Measurements from ENCODE around the gene CBLB. TPM values are rescaled to one million over a fixed set of nuclear protein-coding genes. Genes with fewer than 3 reads are reported as not detected.

Gene CBLB
- total RNA-seq, 1 experiment from 2014 or later: 26.2 TPM

DNA sequence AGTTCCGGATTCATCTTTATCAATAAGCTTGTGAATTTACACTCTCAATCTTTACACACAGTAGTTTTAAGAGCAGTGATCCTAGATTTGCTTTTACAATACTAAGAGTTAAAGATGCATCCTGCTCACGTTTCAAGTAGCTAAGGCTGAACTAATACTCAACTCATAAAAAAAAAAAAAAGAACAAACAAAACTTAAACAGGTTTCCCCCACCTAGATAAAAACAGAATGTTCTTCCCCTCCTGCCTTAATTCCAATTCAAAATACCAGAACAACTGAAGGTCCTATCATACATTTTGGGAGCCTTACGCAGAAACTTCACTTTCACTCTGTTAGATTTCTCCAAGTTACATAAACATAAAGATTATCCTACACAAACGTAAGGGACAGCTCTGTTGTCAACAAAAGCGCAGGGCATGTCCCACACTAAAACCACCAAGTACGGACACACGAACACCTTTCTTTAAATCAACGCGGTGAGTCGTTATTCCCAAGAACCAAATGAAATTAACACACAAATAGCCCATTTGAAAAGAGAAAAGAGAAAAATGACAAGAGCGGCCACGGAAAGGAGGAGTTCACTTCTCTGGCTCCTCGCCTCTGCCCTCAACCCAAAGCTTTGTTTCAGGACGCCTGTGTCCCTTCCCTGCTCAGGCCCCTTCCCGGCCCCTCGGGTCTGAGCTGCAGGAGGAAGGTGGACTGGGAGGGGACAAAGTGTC lies 941 bp downstream of the CBLB start:
- TF ChIP-seq, protein P1, sequence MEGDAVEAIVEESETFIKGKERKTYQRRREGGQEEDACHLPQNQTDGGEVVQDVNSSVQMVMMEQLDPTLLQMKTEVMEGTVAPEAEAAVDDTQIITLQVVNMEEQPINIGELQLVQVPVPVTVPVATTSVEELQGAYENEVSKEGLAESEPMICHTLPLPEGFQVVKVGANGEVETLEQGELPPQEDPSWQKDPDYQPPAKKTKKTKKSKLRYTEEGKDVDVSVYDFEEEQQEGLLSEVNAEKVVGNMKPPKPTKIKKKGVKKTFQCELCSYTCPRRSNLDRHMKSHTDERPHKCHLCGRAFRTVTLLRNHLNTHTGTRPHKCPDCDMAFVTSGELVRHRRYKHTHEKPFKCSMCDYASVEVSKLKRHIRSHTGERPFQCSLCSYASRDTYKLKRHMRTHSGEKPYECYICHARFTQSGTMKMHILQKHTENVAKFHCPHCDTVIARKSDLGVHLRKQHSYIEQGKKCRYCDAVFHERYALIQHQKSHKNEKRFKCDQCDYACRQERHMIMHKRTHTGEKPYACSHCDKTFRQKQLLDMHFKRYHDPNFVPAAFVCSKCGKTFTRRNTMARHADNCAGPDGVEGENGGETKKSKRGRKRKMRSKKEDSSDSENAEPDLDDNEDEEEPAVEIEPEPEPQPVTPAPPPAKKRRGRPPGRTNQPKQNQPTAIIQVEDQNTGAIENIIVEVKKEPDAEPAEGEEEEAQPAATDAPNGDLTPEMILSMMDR (IDR thresholded peaks at IDR 0.05; ENCODE audit: unreplicated experiment): no peak
- peak overlapping the region; percentile 86 for H3K27ac Mint-ChIP-seq (ENCODE audit: unreplicated experiment)
- H3K4me3 Mint-ChIP-seq (ENCODE audit: low read depth, unreplicated experiment): peak overlapping the region; percentile 92
- H3K9me3 Mint-ChIP-seq (ENCODE audit: low read depth, unreplicated experiment): no peaks in the 10 kb centered on the region
- intact Hi-C loops (cut with micrococcal nuclease; ENCODE audit: unreplicated experiment): loop anchor here (5.0 to 10.0 kb wide), 3 partner anchors 183 to 1194 kb away; no protein-coding TSS in a partner anchor
- no peak for DNase-seq
- no TSS peak for BruUV-seq (replicated peaks)
- peaks cover 29% of the 10 kb centered on the region for H3K36me3 Mint-ChIP-seq (ENCODE audit: insufficient read depth, unreplicated experiment)
- no peaks in the 10 kb centered on the region for H3K27me3 Mint-ChIP-seq (ENCODE audit: unreplicated experiment)
- CTCF ChIA-PET: no interaction called here
- peaks cover 19% of the 10 kb centered on the region for H3K4me1 Mint-ChIP-seq (ENCODE audit: low read depth, unreplicated experiment)

DNA sequence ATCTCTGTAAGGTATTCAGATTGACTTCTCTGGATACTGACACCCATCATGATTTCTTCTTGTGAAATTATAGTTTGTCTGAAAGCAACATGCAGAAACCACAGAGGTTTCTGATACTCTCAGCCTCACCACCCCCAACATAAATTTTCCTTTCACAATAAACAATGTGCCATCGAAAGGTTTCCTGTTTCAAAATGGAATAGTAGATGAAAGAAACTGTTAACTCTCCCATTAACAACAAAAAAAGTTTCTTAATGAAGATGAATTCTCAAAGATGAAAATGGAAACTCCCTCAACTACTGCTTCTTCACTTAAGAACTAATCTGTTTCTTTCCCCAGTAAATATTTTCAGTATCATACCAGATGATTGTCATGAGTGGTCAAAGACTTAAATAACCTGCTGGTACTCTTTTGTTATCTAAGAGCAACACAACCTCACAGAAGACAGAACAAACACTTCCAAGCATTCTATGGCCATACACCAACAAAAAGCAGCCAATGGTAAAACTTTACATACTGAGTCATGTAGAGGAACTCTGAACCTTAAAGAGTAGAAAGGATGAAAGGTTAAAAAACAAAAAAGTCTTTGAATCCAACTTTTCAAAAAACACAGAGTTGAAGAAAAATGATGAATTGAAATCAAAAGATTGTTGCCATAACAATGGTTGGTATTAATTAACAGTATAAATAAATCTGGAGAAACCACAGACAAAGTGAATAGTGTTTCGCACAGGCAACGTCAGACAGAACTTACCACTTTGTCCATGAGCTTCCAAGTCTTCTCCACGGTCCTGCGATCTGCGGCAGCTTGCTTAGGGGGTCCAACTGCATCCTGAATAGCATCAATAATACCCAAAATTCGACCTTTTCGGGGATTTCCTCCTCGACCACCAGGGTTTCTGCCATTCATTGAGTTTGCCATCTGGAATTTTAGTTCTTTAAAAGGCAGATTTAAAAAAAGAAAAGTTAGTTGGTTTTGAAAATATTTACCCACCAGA lies 1.9 kb downstream of the CBLB start:
- peaks cover 29% of the 10 kb centered on the region for H3K36me3 Mint-ChIP-seq (ENCODE audit: insufficient read depth, unreplicated experiment)
- TF ChIP-seq, protein P1 (IDR thresholded peaks at IDR 0.05; ENCODE audit: unreplicated experiment): no peak
- peak overlapping the region; percentile 92 for H3K4me3 Mint-ChIP-seq (ENCODE audit: low read depth, unreplicated experiment)
- BruUV-seq (replicated peaks): TSS peak; percentile 16
- intact Hi-C loops (cut with micrococcal nuclease; ENCODE audit: unreplicated experiment): loop anchor here (5.0 to 10.0 kb wide), 3 partner anchors 182 to 1195 kb away; no protein-coding TSS in a partner anchor
- DNase-seq: peak; percentile 10
- no peaks in the 10 kb centered on the region for H3K9me3 Mint-ChIP-seq (ENCODE audit: low read depth, unreplicated experiment)
- H3K27me3 Mint-ChIP-seq (ENCODE audit: unreplicated experiment): no peaks in the 10 kb centered on the region
- CTCF ChIA-PET: no interaction called here
- H3K27ac Mint-ChIP-seq (ENCODE audit: unreplicated experiment): peak overlapping the region; percentile 86
- H3K4me1 Mint-ChIP-seq (ENCODE audit: low read depth, unreplicated experiment): peaks cover 19% of the 10 kb centered on the region

- no peaks in the 10 kb centered on the region for H3K9me3 Mint-ChIP-seq (ENCODE audit: low read depth, unreplicated experiment)
- H3K27me3 Mint-ChIP-seq (ENCODE audit: unreplicated experiment): no peaks in the 10 kb centered on the region
- peaks cover 29% of the 10 kb centered on the region for H3K36me3 Mint-ChIP-seq (ENCODE audit: insufficient read depth, unreplicated experiment)
- intact Hi-C loops (cut with micrococcal nuclease; ENCODE audit: unreplicated experiment): loop anchor here (5.0 to 10.0 kb wide), 3 partner anchors 181 to 1196 kb away; no protein-coding TSS in a partner anchor
- no peak overlapping the region for H3K27ac Mint-ChIP-seq (ENCODE audit: unreplicated experiment)
- no peak for DNase-seq
- H3K4me1 Mint-ChIP-seq (ENCODE audit: low read depth, unreplicated experiment): peaks cover 19% of the 10 kb centered on the region
- CTCF ChIA-PET: no interaction called here
- BruUV-seq (replicated peaks): no TSS peak
- no peak overlapping the region for H3K4me3 Mint-ChIP-seq (ENCODE audit: low read depth, unreplicated experiment)
- TF ChIP-seq, protein P1 (IDR thresholded peaks at IDR 0.05; ENCODE audit: unreplicated experiment): no peak
Observed at GRCh38 chr3:105865867-105866350, 2.9 kb downstream of the CBLB start.

DNA sequence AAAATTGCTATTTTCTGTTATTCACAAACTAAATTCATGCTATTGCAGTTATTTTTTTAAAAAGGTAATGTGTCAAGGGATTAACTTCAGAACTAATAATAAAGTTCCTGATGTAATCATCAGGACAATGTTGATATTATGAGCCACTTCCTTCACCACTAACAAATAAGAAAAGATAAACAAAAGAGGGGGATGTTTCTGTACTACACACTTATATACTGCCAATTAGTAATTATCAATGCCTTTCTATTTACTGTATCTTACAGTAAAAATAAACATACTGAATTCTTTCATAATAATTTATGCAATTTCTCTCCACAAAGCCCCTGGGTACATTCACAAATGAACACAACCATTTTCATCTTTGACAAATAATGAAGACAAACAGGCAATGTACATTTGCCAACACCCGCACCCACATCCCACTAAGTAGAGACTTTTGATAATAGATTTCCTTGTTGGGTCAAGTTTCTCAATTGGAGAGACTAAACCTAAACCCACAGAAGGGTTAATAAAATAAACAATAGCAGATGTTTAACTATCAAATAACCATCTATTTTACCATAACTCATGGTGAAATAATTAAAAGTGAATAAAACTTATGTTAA lies 3.7 kb downstream of the CBLB start:
- CTCF ChIA-PET: no interaction called here
- no TSS peak for BruUV-seq (replicated peaks)
- no peak overlapping the region for H3K27ac Mint-ChIP-seq (ENCODE audit: unreplicated experiment)
- peaks cover 15% of the 10 kb centered on the region for H3K4me1 Mint-ChIP-seq (ENCODE audit: low read depth, unreplicated experiment)
- DNase-seq: no peak
- H3K36me3 Mint-ChIP-seq (ENCODE audit: insufficient read depth, unreplicated experiment): peaks cover 29% of the 10 kb centered on the region
- intact Hi-C loops (cut with micrococcal nuclease; ENCODE audit: unreplicated experiment): loop anchor here (5.0 to 10.0 kb wide), 3 partner anchors 180 to 1197 kb away; no protein-coding TSS in a partner anchor
- no peak overlapping the region for H3K4me3 Mint-ChIP-seq (ENCODE audit: low read depth, unreplicated experiment)
- H3K27me3 Mint-ChIP-seq (ENCODE audit: unreplicated experiment): no peaks in the 10 kb centered on the region
- no peaks in the 10 kb centered on the region for H3K9me3 Mint-ChIP-seq (ENCODE audit: low read depth, unreplicated experiment)
- TF ChIP-seq, protein P1 (IDR thresholded peaks at IDR 0.05; ENCODE audit: unreplicated experiment): no peak
